Measurements from ENCODE around the gene ABLIM1. TPM values are rescaled to one million over a fixed set of nuclear protein-coding genes. Genes with fewer than 3 reads are reported as not detected.

Gene ABLIM1
- total RNA-seq, 4 donors from 2014 or later: 41.2 to 128 (median 97.3) TPM

DNA sequence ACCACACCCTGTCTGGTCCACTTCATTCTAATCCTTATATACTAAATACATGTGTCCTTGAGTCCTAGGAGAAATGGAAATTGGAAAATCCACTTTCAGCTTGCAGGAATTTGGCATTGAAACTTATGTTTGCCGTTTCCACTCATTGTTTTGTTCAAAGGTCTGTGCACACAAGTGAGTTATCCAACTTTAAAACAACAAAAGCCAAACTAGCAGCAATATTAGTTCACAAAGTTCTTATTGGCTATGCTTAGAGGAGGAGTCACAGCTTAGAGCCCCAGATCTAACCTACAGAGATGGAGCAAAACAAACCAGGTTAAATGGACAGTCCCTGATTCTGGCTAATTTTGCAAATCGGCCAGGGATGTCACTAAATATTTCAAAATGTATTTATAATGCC lies 209.2 kb downstream of the ABLIM1 start:
- Histone ChIP-seq H3K36me3 (no peaks in the 10 kb centered on the region), H3K27ac (no peak overlapping the region)
- no peak for DNase-seq

DNA sequence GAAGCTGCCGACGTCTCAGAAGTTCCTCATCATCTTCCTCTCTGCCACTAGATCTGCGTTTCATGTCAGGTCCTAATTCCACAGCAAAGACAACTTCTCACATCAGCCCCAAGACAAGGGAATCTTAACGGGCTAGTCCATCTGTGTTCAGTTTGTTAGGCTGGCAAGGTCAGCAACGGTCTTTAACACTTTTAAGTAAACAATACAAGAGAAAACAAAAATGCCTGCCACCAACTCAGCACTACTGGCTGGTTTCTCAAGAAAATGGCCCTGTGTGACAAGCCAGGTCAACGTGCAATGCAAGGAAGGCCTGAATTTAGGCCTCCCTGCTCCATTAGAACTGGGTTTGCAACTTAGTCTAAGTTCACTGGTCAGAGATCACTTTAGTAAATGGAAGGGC lies 212.7 kb downstream of the ABLIM1 start:
- intact Hi-C loops (cut with DNase I; ENCODE audit: low total_unique reads): no loop called here
- no peaks in the 10 kb centered on the region for H3K4me1 ChIP-seq
- TF ChIP-seq, protein P1, sequence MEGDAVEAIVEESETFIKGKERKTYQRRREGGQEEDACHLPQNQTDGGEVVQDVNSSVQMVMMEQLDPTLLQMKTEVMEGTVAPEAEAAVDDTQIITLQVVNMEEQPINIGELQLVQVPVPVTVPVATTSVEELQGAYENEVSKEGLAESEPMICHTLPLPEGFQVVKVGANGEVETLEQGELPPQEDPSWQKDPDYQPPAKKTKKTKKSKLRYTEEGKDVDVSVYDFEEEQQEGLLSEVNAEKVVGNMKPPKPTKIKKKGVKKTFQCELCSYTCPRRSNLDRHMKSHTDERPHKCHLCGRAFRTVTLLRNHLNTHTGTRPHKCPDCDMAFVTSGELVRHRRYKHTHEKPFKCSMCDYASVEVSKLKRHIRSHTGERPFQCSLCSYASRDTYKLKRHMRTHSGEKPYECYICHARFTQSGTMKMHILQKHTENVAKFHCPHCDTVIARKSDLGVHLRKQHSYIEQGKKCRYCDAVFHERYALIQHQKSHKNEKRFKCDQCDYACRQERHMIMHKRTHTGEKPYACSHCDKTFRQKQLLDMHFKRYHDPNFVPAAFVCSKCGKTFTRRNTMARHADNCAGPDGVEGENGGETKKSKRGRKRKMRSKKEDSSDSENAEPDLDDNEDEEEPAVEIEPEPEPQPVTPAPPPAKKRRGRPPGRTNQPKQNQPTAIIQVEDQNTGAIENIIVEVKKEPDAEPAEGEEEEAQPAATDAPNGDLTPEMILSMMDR (IDR thresholded peaks at IDR 0.05): no peak
- no peak for TF ChIP-seq POLR2A (IDR thresholded peaks at IDR 0.05)
- H3K9me3 ChIP-seq: no peaks in the 10 kb centered on the region
- H3K4me3 ChIP-seq: no peak overlapping the region
- no peak overlapping the region for H3K27ac ChIP-seq
- H3K27me3 ChIP-seq: no peaks in the 10 kb centered on the region
- no peaks in the 10 kb centered on the region for H3K36me3 ChIP-seq
- DNase-seq: no peak

More for the DNA sequence above, 209.2 kb downstream of the ABLIM1 start:
- Histone ChIP-seq H3K4me1 (no peaks in the 10 kb centered on the region), H3K27me3 (no peaks in the 10 kb centered on the region), H3K4me3 (no peak overlapping the region), H3K9me3 (no peaks in the 10 kb centered on the region)
- intact Hi-C loops (cut with DNase I; ENCODE audit: low total_unique reads): no loop called here
- no peak for TF ChIP-seq POLR2A (IDR thresholded peaks at IDR 0.05)
- TF ChIP-seq, protein P1 (IDR thresholded peaks at IDR 0.05): no peak

DNA sequence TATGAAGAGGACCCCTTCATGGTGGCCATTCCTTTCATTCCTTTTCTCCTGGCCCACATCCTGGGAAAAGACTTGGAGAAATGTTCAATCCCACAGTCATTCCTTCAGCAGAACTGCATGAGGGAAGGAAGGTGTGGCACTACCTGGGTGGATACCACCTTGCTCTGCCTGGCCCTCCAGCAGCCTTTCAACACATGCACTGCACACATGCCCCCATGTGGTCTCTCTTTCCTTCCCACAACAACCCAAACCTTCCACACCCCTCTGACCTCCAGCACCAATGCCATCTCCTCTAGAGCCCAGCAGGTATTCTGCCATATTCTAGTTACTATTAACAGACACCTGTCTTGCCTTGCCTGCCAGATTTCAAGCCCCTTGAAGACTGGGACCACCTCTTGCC lies 213.3 kb downstream of the ABLIM1 start:
- Histone ChIP-seq H3K36me3 (no peaks in the 10 kb centered on the region), H3K27me3 (no peaks in the 10 kb centered on the region), H3K4me1 (no peaks in the 10 kb centered on the region), H3K4me3 (no peak overlapping the region), H3K9me3 (no peaks in the 10 kb centered on the region), H3K27ac (no peak overlapping the region)
- TF ChIP-seq, protein P1 (IDR thresholded peaks at IDR 0.05): no peak
- TF ChIP-seq POLR2A (IDR thresholded peaks at IDR 0.05): no peak
- intact Hi-C loops (cut with DNase I; ENCODE audit: low total_unique reads): no loop called here
- no peak for DNase-seq

DNA sequence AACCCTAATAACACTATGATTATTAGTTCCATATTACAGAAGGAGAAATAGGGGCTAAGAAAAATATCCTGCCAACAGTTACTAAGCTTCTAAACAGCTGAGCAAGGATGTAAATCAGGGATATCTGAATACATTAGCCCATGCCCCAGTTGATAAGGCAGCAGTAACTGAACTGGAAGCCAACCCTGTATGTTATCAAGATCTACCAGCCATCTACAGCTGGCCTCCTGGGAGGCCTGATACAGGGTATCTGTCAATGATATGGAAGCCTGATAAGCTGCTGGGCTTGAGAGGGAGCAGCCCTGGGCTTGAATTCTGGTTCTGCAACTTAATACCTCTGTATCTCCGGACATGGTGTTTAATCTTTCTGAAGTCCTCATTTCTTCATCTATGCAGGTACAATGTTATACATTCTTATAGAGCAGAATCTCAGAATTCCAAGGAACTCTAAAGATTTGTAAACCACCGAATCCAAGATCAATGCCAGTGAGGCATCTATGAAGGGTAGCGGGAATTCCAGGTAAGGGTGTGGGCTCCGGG lies 215.9 kb downstream of the ABLIM1 start:
- intact Hi-C loops (cut with DNase I; ENCODE audit: low total_unique reads): no loop called here

DNA sequence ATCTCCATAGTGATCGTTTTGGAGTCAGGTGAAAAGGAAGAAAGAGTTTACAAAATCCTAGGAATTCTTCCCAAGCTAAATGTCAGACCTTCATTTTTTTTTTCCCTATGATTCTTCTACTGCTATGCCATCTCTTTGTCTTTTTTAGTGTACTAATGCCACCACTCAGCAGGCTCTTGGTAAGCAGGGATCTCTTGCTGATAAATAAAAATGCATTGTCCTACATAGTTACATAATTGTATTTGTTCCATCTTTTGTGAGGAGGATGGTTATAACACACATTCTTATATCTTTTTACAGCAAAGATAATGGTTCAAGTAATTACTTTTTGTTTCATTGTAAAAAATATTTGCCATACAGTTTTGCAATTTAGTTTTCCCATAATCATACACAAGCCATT lies 217.0 kb downstream of the ABLIM1 start:
- no peak for DNase-seq
- no peak for TF ChIP-seq POLR2A (IDR thresholded peaks at IDR 0.05)
- TF ChIP-seq, protein P1 (IDR thresholded peaks at IDR 0.05): no peak
- no peak overlapping the region for H3K27ac ChIP-seq
- H3K36me3 ChIP-seq: no peaks in the 10 kb centered on the region
- H3K4me1 ChIP-seq: no peaks in the 10 kb centered on the region
- H3K9me3 ChIP-seq: no peaks in the 10 kb centered on the region
- H3K4me3 ChIP-seq: no peak overlapping the region
- intact Hi-C loops (cut with DNase I; ENCODE audit: low total_unique reads): no loop called here
- H3K27me3 ChIP-seq: no peaks in the 10 kb centered on the region

More for the DNA sequence above, 215.9 kb downstream of the ABLIM1 start:
- TF ChIP-seq, protein P1 (IDR thresholded peaks at IDR 0.05): no peak
- no peak for TF ChIP-seq POLR2A (IDR thresholded peaks at IDR 0.05)
- no peak for DNase-seq
- H3K4me3 ChIP-seq: no peak overlapping the region
- no peak overlapping the region for H3K27ac ChIP-seq
- no peaks in the 10 kb centered on the region for H3K4me1 ChIP-seq
- H3K9me3 ChIP-seq: no peaks in the 10 kb centered on the region
- no peaks in the 10 kb centered on the region for H3K36me3 ChIP-seq
- H3K27me3 ChIP-seq: no peaks in the 10 kb centered on the region
